ENCODE data around the gene UBTD2. TPM values are rescaled to one million over a fixed set of nuclear protein-coding genes. Genes with fewer than 3 reads are reported as not detected.

UBTD2 gene
- total and polyA plus RNA-seq, 11 donors: 5.0 to 13.3 (median 9.7) TPM

- Histone ChIP-seq H3K27ac (peak overlapping the region in 2 of 12 donors; percentile 36 to 95), H3K4me3 (peak overlapping the region in 8 of 12 donors; percentile 58 to 98 (median 88)), H3K36me3 (no peaks in the 10 kb centered on the region), H3K27me3 (no peaks in the 10 kb centered on the region), H3K9me3 (no peaks in the 10 kb centered on the region), H3K4me1 (peaks cover 0 to 38% (median 24%) of the 10 kb centered on the region in 12 donors)
- 61 to 64% (median 63%) methylated on average over 15 of the region's 15 CpGs for WGBS, 4 donors
- TF ChIP-seq, protein P1, sequence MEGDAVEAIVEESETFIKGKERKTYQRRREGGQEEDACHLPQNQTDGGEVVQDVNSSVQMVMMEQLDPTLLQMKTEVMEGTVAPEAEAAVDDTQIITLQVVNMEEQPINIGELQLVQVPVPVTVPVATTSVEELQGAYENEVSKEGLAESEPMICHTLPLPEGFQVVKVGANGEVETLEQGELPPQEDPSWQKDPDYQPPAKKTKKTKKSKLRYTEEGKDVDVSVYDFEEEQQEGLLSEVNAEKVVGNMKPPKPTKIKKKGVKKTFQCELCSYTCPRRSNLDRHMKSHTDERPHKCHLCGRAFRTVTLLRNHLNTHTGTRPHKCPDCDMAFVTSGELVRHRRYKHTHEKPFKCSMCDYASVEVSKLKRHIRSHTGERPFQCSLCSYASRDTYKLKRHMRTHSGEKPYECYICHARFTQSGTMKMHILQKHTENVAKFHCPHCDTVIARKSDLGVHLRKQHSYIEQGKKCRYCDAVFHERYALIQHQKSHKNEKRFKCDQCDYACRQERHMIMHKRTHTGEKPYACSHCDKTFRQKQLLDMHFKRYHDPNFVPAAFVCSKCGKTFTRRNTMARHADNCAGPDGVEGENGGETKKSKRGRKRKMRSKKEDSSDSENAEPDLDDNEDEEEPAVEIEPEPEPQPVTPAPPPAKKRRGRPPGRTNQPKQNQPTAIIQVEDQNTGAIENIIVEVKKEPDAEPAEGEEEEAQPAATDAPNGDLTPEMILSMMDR (IDR thresholded peaks at IDR 0.05): no peak
- TF ChIP-seq POLR2A (IDR thresholded peaks at IDR 0.05): no peak
- no peak for DNase-seq
- no peak for ATAC-seq
- intact Hi-C loops (cut with DNase I): loop anchor here in 3 of 10 donors (10.0 kb wide), 3 partner anchors 101 to 371 kb away; partner anchors contain the start of genes SH3PXD2B (in 1 of the 3) and STK10 (in 1 of the 3)
These were observed 1.9 kb upstream of the UBTD2 start for GRCh38 chr5:172285226-172286143.

DNA sequence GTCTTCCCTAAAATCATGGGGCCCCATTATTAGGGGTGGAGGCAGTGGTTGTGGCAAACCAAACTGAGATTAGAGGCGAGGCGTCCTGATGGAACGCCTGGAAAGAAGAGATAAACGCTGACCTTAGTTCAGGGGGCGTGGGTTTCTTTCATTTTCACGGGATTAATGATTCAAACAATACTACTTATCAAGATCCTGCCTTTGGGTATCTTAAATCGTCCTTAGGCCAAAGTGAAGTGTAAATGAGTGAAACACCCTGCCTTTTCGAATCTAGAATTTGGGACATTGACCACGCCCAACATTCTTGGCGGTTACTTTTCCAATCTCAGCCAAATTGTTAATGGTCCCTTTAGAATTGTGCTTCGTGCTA lies 1.0 kb upstream of the UBTD2 start:
- Histone ChIP-seq H3K9me3 (no peaks in the 10 kb centered on the region), H3K4me3 (peak overlapping the region; percentile 58 to 98 (median 81)), H3K36me3 (no peaks in the 10 kb centered on the region), H3K4me1 (peaks cover 0 to 39% (median 25%) of the 10 kb centered on the region in 12 donors), H3K27me3 (no peaks in the 10 kb centered on the region), H3K27ac (peak overlapping the region; percentile 85 to 96 (median 92))
- intact Hi-C loops (cut with DNase I): loop anchor here in 7 of 10 donors (5.0 to 10.0 kb wide), 8 partner anchors 97 to 370 kb away; partner anchors contain the start of genes STK10 (in 3 of the 7) and SH3PXD2B (in 2 of the 7)
- peak in 1 of 4 donors; percentile 5 for ATAC-seq
- DNase-seq: no peak
- TF ChIP-seq, protein P1 (IDR thresholded peaks at IDR 0.05): no peak
- TF ChIP-seq POLR2A (IDR thresholded peaks at IDR 0.05): no peak
- WGBS, 4 donors: 3 to 6% (median 4%) methylated on average over 11 of the region's 11 CpGs

DNA sequence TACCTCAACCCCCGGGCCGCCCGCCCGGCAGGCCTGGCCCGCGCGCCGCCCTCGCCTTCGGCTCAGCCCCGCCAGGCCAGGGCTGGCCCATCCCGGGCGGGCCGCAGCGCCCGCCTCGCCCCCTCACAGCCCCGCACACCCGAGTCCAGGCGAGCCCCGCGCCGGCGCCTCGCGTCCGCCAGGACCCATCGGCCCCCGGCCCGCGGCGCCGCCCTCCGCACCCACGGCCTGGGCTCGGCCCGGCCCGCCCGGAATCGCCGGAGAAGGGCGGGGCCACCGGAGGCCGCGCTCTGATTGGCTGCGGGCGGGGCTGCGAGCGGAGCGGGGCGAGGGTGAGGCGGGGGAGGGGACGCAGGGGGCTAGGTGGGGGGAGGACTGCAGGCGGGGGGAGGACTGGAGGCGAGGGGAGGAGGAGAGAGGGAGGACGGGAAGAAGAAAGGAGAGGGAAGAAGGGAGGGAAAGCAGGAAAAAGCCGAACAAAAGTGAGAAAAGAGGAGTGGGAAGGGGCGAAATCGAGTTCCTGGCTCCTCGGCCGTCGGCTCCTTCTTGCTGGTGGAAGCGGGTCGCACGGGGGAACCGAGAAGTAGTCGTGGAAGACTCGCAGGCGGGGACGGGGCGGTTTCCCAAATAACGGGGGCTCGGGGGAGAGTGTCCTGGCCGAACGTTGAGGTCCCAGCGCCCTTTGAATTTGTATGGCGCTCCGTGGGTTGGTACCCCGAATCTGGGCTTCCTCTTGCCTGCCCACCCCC lies 472 bp upstream of the UBTD2 start:
- H3K27me3 ChIP-seq: no peaks in the 10 kb centered on the region
- peak overlapping the region; percentile 58 to 98 (median 81) for H3K4me3 ChIP-seq
- no peaks in the 10 kb centered on the region for H3K36me3 ChIP-seq
- peaks cover 0 to 39% (median 25%) of the 10 kb centered on the region in 12 donors for H3K4me1 ChIP-seq
- WGBS, 4 donors: 1 to 2% (median 1%) methylated on average over 41 to 79 of the region's 79 CpGs
- peak; percentile 89 to 94 (median 92) for DNase-seq
- TF ChIP-seq POLR2A (IDR thresholded peaks at IDR 0.05): no peak
- TF ChIP-seq, protein P1 (IDR thresholded peaks at IDR 0.05): no peak
- H3K27ac ChIP-seq: peak overlapping the region; percentile 85 to 96 (median 92)
- intact Hi-C loops (cut with DNase I): loop anchor here in 7 of 10 donors (2.0 to 10.0 kb wide), 9 partner anchors 95 to 369 kb away; partner anchors contain the start of genes STK10 (in 5 of the 7) and SH3PXD2B (in 2 of the 7)
- no peaks in the 10 kb centered on the region for H3K9me3 ChIP-seq
- peak; percentile 87 to 95 (median 94) for ATAC-seq

Data from heart left ventricle (tissue), 16 donors.